Testis (tissue), 3 donors: ENCODE measurements around the gene LRRC8A. TPM values are rescaled to one million over a fixed set of nuclear protein-coding genes. Genes with fewer than 3 reads are reported as not detected.
A peak's percentile ranks its signal among the peaks of the same experiment; 100 is the strongest.

Experiments used
- DNase-seq: peaks from one replicate; pipeline ENCODE4 v3.0.0-alpha.2; 2019
- H3K27ac ChIP-seq, 2 donors: fragments of 200-600 bp; sonication (generic); one replicate each; pipeline ENCODE4 v1.5.1; 2019
- H3K27me3 ChIP-seq: fragments of 200-600 bp; sonication (generic); one replicate; pipeline ENCODE4 v1.5.1; 2019
- H3K36me3 ChIP-seq: fragments of 200-600 bp; sonication (generic); one replicate; pipeline ENCODE4 v1.5.1; 2017; ENCODE audit warnings: low read depth; ENCODE audit errors: missing control alignments
- H3K4me1 ChIP-seq: fragments of 200-600 bp; sonication (generic); one replicate; pipeline ENCODE4 v1.5.1; 2019
- H3K4me3 ChIP-seq, 2 donors: fragments of 200-600 bp; sonication (generic); one replicate each; pipeline ENCODE4 v1.5.1; 2017 to 2019
- H3K9me3 ChIP-seq: fragments of 200-600 bp; sonication (generic); one replicate; pipeline ENCODE4 v1.5.1; 2017
- CTCF ChIP-seq, 3 experiments: fragments of 450-650 bp in 2 of 3; fragments of 200-600 bp in 1 of 3; sonication (generic) in 1 of 3; IDR thresholded peaks; one replicate each; pipeline ENCODE4 v1.5.1; 2016 to 2019; ENCODE audit warnings: antibody characterized with exemption in 3 of 3, mild to moderate bottlenecking in 2 of 3, moderate library complexity in 1 of 3
- POLR2A ChIP-seq: fragments of 450-650 bp; IDR thresholded peaks from one replicate; pipeline ENCODE4 v1.6.1; 2017; ENCODE audit warnings: antibody characterized with exemption, mild to moderate bottlenecking, moderate library complexity
- WGBS, 2 donors: methylation state at CpG; one replicate each; pipeline ENCODE4 v1.1.5; 2018; 5-methylcytosine and 5-hydroxymethylcytosine counted together
- intact Hi-C: fragments of 100-400 bp; cut with DNase I; formaldehyde crosslinking; loops from one replicate; pipeline ENCODE4 v1.15.1; 2023; ENCODE audit warnings: low total_unique reads
- polyA plus RNA-seq: library from polyadenylated mRNA; stranded (reverse); fragments of 350-450 nt; fragmentation: Illumina TruSeq; extraction: RNeasy Lipid Tissue Mini Kit (QIAGEN cat#74804); gene quantifications from one replicate; pipeline ENCODE4 v1.2.3, GENCODE V29; 2014; ENCODE audit warnings: low read depth, low replicate concordance; ENCODE audit not compliant: insufficient read depth
- total RNA-seq, 2 donors: library from RNA; depleted of rRNA; stranded (reverse); fragments of >200 nt; gene quantifications; one replicate each; pipeline ENCODE4 v1.2.3, GENCODE V29; 2016

LRRC8A gene
- total and polyA plus RNA-seq, 3 donors from 2014 or later = 30.9 to 61.3 (median 54.3) TPM

- TF ChIP-seq POLR2A (no peak), CTCF (IDR thresholded peaks at IDR 0.05) (no peak)
- no peak overlapping the region for H3K4me3 ChIP-seq
- no peaks in the 10 kb centered on the region for H3K27me3 ChIP-seq
- intact Hi-C loops = loop anchor here (5.0 kb wide), 2 partner anchors 66 to 81 kb away; no protein-coding TSS in a partner anchor
- no peak for DNase-seq
- no peak overlapping the region for H3K27ac ChIP-seq
- 62 to 75% methylated on average over 5 of the region's 5 CpGs for WGBS, 2 donors
- no peaks in the 10 kb centered on the region for H3K36me3 ChIP-seq
- H3K9me3 ChIP-seq = no peaks in the 10 kb centered on the region
- H3K4me1 ChIP-seq = peaks cover 11% of the 10 kb centered on the region
Measured at GRCh38 chr9:128860937-128861336, 21.0 kb upstream of the LRRC8A start.

GRCh38 chr9:128861501-128861900 is 20.4 kb upstream of the LRRC8A start:
- no peak overlapping the region for H3K4me3 ChIP-seq
- H3K9me3 ChIP-seq = no peaks in the 10 kb centered on the region
- WGBS, 2 donors = 96 to 100% methylated on average over 3 to 5 of the region's 6 CpGs
- no peak for TF ChIP-seq POLR2A
- no peak for TF ChIP-seq CTCF (IDR thresholded peaks at IDR 0.05)
- no peaks in the 10 kb centered on the region for H3K27me3 ChIP-seq
- intact Hi-C loops = loop anchor here (5.0 kb wide), 2 partner anchors 66 to 81 kb away; no protein-coding TSS in a partner anchor
- H3K36me3 ChIP-seq = no peaks in the 10 kb centered on the region
- peaks cover 11% of the 10 kb centered on the region for H3K4me1 ChIP-seq
- no peak for DNase-seq
- H3K27ac ChIP-seq = no peak overlapping the region

GRCh38 chr9:128862401-128862851 is 19.5 kb upstream of the LRRC8A start:
- Histone ChIP-seq H3K27ac (no peak overlapping the region), H3K36me3 (no peaks in the 10 kb centered on the region), H3K27me3 (no peaks in the 10 kb centered on the region), H3K4me1 (peaks cover 11% of the 10 kb centered on the region), H3K4me3 (no peak overlapping the region), H3K9me3 (no peaks in the 10 kb centered on the region)
- WGBS, 2 donors = 72 to 88% methylated on average over 6 of the region's 6 CpGs
- intact Hi-C loops = loop anchor here (5.0 kb wide), 2 partner anchors 65 to 80 kb away; no protein-coding TSS in a partner anchor
- DNase-seq = no peak
- no peak for TF ChIP-seq POLR2A
- TF ChIP-seq CTCF (IDR thresholded peaks at IDR 0.05) = no peak

- TF ChIP-seq POLR2A = no peak
- TF ChIP-seq CTCF (IDR thresholded peaks at IDR 0.05) = peak; percentile 94 to 99 (median 94)
- Histone ChIP-seq H3K27me3 (no peaks in the 10 kb centered on the region), H3K4me1 (peaks cover 11% of the 10 kb centered on the region), H3K9me3 (no peaks in the 10 kb centered on the region), H3K36me3 (no peaks in the 10 kb centered on the region), H3K4me3 (no peak overlapping the region), H3K27ac (no peak overlapping the region)
- intact Hi-C loops = loop anchor here (5.0 kb wide), 2 partner anchors 64 to 79 kb away; no protein-coding TSS in a partner anchor
- WGBS, 2 donors = 36 to 44% methylated on average over 8 to 10 of the region's 10 CpGs
- DNase-seq = peak; percentile 75
Measured at GRCh38 chr9:128863647-128864046, 18.3 kb upstream of the LRRC8A start.
